Measurements from ENCODE around the gene MXI1. TPM values are rescaled to one million over a fixed set of nuclear protein-coding genes. Genes with fewer than 3 reads are reported as not detected.
"Not testable (repeated sequence)": the region's sequence is repeated elsewhere in the genome, so short reads cannot be mapped to it uniquely, and the experiment has no call there.

The MXI1 gene
- total RNA-seq, 1 experiment from 2014 or later: 12.1 TPM

DNA sequence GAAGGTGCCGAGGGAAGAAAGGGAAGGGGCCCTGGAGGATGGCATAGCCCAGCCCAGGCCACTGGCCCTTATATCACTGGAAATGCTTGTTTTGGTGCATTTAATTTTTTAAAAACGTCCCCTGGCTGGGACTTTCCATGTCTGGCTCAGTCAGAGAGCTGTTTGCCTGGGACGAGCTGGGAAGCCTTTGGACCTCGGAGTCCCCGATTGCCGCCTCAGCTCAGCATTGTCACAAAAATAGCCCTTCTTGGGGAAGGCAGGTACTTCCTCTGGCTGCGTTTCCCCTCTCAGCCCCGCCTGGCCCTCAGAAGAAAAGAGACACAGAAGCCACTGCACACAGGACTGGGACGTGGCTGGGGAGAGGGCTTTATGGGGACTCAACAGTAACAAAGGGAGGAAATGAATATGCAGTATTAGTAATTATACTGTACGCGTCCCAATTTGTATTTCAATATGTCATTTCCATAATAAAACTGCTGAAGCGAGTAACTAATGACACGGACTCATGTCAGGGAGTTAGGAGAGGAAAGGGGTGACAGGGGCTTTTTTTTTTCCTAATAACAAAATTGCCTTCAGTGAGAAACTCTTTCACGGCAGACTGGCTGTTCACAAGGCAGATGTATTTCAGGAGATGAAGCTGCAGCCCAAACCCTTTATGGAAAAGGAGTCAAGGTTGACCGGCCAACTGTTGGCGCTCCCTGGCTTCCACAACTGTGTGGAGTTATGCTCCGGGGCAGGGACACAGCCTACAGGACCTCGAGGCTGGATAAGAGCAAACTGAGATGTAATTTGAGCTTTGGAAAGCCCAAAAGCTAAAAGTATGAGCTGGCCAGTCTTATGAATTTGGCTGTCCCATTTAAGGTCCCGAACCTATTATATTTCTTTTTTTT is 31.0 kb upstream of the MXI1 start:
- in situ Hi-C loops (cut with HindIII; ENCODE audit: low sequenced_read_pairs): no loop called here
- DNase-seq (ENCODE audit: low spot score): no peak

DNA sequence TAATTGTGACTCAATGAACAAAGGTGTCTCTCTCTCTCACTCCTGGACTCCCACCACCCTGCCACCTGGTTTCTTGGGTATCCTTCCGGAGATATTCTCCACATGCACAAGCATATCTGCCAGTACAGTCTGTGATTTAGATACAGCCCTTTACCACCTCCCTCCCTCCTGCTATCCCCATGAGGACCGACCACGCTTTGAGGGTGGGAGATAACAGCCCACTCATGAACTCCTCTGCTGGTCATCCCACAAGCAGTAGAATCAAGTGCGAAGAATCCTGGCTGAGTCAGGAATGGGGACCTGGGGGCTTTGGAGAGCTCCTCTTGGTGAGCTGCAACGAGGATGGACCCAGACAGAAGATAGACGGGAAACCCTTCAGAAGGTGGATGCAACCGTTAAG is 28.2 kb upstream of the MXI1 start:
- DNase-seq (ENCODE audit: low spot score): no peak

DNA sequence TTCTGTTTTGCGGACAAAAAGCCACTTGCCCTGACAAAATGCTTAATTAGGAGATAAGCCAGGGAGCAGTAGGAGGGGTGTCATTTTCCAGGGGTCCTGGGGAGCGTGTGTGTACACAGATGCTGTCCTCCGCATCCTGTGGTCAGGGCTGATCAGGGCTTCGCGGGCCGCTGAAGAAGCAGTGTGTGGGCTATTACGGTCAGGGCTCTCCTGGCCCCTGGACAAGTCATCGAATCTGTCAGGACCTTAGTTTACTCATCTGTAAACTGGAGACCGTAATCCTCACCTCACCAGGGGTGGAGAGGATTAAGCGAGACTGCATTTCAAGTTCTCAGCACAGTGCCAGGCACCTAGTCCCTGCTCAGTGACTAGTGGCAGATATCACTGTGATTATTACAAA is 26.0 kb upstream of the MXI1 start:
- in situ Hi-C loops (cut with HindIII; ENCODE audit: low sequenced_read_pairs): no loop called here
- no peak for DNase-seq (ENCODE audit: low spot score)

More for the DNA sequence above, 28.2 kb upstream of the MXI1 start:
- in situ Hi-C loops (cut with HindIII; ENCODE audit: low sequenced_read_pairs): no loop called here

DNA sequence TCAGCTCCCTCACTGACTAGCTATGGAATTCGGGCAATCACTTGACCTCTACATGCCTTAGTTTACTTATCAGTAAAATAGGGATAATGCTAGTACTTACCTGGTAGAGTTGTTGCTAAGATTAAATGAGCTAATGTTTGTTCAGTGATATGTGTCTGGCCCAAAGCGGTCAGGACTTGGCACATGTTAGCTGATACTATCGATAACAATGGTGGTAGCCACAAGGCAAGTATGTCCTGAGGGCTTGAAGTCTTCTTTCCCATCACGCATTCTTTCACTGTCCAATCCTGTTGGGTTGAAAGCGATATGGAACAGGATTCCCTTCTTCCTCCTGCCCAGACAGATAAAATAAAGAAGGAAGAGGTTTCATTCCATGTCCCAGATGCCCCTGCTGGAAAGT is 25.5 kb upstream of the MXI1 start:
- no peak for DNase-seq (ENCODE audit: low spot score)
- in situ Hi-C loops (cut with HindIII; ENCODE audit: low sequenced_read_pairs): no loop called here

DNA sequence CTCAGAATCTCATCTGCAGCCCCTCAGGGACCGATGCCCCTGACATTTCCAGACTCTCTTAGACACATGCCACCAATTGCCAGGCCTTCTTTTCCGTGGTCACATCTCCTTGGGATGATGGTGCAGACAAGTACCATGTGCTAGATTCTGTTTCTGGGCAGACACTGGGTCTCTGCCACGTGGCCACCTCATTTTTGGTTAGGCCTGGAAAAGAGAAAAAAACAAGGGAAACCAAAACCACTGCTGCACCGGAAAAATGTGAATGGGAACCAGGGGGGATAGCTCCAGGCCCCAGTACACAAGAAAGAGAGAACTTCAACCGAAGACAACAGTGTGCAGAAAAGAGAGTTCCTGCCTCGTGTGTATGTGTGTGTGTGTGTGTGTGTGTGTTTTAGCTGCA is 23.0 kb upstream of the MXI1 start:
- no peak for DNase-seq (ENCODE audit: low spot score)
- in situ Hi-C loops (cut with HindIII; ENCODE audit: low sequenced_read_pairs): no loop called here

DNA sequence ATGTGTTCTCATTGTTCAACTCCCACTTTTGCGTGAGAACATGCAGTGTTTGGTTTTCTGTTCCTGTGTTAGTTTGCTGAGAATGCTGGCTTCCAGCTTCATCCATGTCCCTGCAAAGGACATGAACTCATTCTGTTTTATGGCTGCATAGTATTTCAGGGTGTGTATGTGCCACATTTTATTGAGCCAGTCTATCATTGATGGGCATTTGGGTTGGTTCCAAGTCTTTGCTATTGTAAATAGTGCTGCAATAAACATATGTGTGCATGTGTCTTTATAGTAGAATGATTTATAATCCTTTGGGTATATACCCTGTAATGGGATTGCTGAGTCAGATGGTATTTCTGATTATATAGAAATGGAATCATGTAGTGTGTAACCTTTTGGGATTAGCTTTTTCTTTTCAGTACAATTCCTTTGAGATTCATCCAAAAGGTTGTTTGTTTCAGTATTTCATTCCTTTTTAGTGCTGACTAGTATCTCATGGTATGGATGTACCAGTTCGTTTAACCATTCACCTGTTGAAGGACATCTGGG is 21.7 kb upstream of the MXI1 start:
- in situ Hi-C loops (cut with HindIII; ENCODE audit: low sequenced_read_pairs); DNase-seq (ENCODE audit: low spot score): not testable (repeated sequence)

DNA sequence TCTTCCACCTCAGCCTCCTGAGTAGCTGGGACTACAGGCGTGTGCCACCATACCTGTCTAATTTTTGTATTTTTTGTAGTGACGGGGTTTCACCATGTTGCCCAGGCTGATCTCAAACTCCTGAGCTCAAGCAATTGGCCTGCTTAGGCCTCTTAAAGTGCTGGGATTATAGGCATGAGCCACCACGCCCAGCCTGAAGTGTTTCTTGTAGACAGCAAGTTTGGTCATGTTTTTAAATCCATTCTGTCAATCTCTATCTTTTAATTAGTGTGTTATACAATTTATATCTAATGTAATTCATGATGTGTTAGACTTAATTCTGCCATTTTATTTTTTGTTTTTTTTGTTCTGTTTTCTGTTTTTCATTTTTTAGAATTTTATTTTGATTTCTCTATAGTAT is 17.2 kb upstream of the MXI1 start:
- DNase-seq (ENCODE audit: low spot score): no peak
- in situ Hi-C loops (cut with HindIII; ENCODE audit: low sequenced_read_pairs): no loop called here

DNA sequence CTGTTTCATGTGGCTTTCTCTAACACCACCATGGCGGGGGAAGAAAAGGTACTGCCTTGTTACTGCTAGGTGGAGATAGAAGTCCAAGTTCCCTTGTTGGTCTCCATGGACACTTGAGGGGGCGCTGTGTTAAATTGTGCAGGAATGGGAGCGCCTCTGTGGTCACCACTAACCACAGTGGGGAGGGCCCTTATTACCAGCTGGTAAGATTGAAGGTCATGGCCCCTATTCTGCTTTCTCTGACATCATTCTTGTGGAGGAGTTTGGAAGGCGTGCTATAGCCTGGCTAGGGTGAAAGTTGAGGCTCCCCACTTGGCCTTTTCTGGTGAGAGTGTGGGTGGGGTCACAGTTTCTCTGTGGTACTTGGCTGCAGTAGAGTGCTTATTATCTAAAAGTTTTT is 14.9 kb upstream of the MXI1 start:
- in situ Hi-C loops (cut with HindIII; ENCODE audit: low sequenced_read_pairs): no loop called here
- no peak for DNase-seq (ENCODE audit: low spot score)

DNA sequence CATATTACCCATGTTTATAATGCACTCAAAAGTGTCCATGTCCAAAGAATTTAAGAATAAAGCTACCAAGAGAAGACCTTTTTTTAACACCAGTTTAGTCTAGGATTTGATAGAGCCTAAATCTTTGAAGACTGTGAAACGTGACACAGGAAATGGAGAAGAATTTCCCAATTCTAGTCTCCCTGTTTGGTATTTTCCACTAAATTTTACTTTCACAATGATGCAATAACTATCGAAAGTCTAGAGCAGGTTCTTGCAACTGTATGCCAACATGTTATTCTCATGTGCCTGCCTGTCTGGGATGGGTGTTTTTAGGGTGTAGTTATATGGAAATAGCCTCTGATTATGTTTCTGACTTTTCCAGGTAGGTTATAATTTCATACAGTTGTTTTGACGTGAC is 6.9 kb upstream of the MXI1 start:
- no peak for DNase-seq (ENCODE audit: low spot score)
- in situ Hi-C loops (cut with HindIII; ENCODE audit: low sequenced_read_pairs): no loop called here

DNA sequence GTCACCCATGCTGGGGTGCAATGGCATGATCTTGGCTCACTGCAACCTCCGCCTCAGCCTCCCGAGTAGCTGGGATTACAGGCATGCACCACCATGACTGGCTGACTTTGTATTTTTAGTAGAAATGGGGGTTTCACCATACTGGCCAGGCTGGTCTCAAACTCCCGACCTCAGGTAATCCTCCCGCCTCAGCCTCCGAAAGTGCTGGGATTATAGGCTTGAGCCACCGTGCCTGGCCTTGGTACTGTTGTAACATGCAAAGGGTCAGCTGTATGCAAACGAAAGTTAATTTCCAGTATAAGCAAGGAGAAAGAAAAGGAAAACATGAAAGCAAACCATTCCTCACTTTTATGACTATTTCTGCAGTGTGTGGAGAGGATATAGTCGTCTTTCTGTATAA is 6.4 kb upstream of the MXI1 start:
- in situ Hi-C loops (cut with HindIII; ENCODE audit: low sequenced_read_pairs); DNase-seq (ENCODE audit: low spot score): not testable (repeated sequence)

DNA sequence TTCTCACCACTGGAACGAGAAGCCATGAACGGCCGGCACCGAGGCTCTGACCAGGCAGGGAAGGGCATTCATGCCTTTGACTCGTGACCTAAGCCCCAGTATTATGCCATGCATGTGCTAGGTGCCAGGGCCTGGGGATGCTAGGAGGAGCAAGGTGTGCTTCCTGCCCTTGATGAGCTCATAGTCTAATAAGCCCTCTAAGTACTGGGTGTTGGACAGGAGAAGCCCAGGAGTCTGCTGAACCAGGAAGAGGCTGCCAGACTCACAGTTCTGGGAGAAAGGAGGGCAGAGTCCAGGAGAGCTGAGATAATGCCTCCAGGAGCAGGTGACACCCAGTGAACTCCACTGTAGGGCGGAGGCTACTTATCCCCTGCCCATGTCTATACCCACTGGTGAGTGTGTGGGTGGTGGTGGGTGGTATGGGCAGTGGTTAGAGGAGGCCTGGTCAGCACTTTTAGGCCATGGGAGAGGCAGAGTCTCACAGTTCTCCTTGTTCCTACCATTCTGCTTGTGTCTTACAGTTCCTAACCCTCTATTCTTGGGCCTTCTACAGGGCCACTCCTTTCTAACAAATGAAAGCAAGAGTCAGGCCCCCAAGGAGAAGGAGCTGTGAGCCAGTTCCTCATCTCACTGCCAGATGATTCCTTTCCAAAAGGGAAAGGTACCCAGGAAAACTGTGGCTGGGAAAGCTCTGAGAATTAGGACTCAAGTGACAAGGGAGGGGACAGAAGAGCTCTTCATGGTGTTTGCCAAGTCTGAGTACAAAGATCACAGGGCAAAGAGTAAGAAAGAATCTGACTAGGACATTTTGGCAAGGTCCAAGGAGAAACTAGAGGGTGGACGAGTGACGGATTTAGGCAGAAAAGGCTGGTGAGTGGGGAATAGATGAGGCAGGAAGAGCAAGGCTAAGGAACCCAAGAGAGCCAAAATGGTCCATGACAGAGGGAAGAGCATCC is 3.6 kb upstream of the MXI1 start:
- in situ Hi-C loops (cut with HindIII; ENCODE audit: low sequenced_read_pairs): no loop called here
- DNase-seq (ENCODE audit: low spot score): no peak

DNA sequence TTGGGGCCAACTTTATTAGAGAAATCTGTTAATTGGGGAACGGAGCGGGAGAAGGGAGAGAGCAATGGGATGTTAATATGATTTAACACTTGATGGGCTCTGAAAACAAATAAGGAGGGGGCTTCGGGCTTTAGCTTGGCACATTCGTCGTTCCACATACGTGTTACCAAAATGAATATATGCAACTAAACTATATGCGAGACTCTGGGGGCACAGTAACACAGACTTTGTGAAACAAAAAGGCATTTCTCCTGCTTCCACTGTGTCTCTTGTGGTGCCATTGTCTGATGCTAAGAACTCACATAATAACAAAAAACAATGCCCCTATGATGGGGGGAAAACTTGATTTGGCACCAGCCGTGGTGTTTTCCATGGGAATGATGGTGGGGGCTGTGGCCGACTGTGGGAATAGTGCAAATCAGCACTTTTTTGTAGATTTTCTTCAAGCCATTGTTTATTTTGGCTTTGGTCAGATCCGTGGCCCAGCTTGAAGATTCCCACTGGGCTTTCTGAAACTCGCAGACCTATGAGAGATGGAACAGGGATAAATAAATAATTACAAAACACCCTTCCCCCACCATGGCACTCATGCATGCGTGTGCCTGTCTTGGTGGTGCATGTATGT is 2.2 kb upstream of the MXI1 start:
- no peak for DNase-seq (ENCODE audit: low spot score)
- in situ Hi-C loops (cut with HindIII; ENCODE audit: low sequenced_read_pairs): no loop called here

DNA sequence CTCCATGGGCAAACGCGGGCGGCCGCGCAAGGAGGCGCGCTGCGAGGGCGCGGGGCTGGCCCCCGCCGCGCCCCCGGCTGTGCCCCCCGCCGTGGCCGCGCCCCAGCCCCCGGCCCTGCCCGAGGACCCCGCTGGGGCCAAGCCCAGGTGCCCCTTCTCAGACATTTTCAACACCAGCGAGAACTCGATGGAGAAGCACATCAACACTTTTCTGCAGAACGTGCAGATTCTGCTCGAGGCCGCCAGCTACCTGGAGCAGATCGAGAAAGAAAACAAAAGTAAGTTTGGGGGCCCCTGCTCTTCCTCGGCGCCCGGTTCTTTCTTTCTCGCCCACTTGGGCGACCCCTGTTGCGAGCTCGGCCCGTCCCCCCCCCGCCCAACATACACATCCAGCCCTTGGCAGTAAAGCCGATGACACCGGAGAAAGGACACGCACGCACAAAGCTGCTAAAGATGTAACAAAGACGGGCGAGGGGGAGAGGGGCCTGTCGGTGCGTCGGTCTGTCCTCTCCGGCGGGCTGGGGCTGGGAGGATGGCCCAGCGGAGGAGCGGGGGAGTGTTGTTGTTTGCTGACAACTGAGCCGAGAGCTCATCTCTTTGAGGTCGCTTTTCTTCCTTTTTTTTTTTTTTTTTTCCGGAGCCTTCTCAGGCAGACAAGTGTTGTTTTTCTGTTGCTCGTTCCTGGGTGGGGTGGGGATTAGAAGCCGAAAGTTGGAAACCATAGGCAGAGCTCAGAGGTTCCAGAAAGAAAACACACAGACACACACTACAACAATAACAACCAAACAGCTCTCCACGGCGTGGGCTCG is 604 bp downstream of the MXI1 start:
- peak; percentile 67 for DNase-seq (ENCODE audit: low spot score)
- in situ Hi-C loops (cut with HindIII; ENCODE audit: low sequenced_read_pairs): no loop called here

DNA sequence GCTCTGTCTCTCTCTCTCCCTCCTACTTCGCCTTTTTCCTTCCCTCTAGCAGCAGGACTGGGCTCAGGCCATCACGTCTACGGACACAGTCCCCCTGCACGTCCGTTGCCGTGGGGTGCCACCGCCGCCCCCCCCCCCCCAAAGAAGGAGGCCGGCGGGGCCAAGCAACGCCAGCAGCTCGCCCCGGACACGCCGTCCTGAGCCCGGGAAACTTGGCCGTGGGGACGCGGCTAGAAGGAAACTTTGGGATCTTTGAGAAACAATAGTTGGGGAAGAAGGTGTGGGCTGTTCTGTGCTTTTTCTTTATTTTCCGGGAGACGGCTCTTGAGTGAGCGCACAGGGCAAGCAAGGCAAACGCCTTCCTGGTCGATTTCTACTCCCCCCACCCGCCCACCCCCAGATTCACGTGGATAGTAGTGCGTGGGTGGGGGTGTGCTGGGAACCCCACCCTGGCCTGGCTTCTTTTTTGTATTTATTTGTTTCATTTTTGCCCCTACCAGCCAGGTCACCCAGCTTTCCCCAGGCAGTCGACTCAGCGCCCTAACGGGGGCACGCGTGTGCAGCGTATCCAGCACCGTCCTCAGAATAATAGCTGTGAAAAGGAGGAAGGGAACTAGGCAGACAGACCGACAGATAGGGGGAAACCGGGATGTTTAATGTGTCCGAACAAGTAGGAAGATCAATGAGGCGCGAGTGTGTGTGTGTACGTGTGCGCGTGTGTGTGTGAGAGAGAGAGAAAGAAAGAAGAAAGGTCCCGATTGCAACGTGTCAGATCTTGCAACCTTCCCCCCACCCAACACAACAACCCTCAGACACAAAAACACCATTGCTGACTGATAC is 1.4 kb downstream of the MXI1 start:
- in situ Hi-C loops (cut with HindIII; ENCODE audit: low sequenced_read_pairs): no loop called here
- peak; percentile 68 for DNase-seq (ENCODE audit: low spot score)

DNA sequence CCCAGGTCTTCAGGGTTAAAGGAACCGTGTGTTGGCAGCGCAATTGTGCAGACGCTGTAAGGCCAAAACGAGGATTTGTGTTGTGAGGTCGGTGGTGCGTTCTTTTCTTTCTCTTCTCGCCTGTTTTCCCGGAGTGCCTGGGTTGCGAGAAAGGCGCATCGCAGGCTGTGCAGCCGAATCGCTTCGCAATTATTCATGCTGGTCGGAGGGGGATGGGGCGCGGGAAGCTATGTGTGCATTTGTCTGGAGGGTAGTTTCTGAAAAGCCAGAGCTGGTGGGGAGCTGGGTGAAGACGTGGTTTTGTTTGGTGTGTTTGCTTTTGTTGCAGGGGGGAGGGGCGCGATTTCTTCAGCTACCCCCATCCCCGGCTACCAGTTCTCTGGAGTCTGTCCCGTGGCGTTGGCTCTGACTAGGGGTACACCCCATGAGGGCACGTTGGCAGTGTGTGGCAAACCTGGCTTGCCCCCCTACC is 2.1 kb downstream of the MXI1 start:
- peak; percentile 70 for DNase-seq (ENCODE audit: low spot score)
- in situ Hi-C loops (cut with HindIII; ENCODE audit: low sequenced_read_pairs): no loop called here

DNA sequence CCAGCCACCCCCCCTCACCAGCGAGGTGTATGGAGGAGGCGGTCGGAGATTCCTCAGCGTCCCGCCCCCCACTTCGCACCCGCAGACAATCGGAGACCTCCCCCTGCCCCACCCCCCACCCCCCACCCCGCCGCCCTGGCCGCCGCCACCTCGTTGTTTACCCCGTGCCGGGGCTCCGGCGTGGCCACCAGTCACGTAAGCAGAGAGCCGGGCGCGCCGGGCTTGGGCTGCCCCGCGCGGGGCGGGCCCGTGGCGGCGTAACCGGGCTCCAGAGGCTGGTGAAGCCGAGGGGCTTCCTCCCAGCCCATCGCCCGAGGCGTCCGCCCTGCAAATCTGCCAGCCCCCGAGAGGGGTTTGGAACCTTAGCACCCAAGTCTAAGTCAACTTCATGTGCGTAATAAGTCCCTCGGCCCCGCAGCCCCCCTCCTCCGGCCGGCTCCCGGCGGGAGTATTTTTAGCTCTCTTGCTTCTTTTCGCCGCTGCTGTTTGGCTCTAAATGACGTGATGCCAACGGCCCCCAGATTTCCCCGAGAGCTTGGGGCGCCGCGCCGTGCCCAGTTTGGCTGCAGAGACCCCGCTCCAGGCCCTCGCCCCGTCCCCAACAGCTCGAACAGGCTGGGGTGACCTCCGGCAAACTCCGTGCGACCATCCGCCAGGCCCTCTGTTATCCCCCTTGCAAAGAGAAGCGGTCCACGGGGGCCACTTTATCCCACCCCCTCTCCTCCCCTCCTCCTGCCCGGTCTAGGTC is 2.7 kb downstream of the MXI1 start:
- in situ Hi-C loops (cut with HindIII; ENCODE audit: low sequenced_read_pairs): no loop called here
- DNase-seq (ENCODE audit: low spot score): peak; percentile 50

Data from G401 (cell line).